Hepatocyte (in vitro differentiated cells): Measurements from ENCODE around the gene GPRIN1. TPM values are rescaled to one million over a fixed set of nuclear protein-coding genes. Genes with fewer than 3 reads are reported as not detected.

Source experiments
- DNase-seq: peaks from one replicate; pipeline ENCODE4 v3.0.0-alpha.2; 2016; ENCODE audit warnings: low spot score
- H2AFZ ChIP-seq: fragments of 200-600 bp; sonication (generic); 2 replicates; pipeline ENCODE4 v1.6.0; 2016; ENCODE audit warnings: antibody characterized with exemption, mild to moderate bottlenecking
- H3K27ac ChIP-seq: fragments of 200-600 bp; sonication (generic); 2 replicates; pipeline ENCODE4 v1.5.1; 2016; ENCODE audit warnings: mild to moderate bottlenecking
- H3K27me3 ChIP-seq: fragments of 200-600 bp; sonication (generic); 2 replicates; pipeline ENCODE4 v1.6.1; 2016
- H3K36me3 ChIP-seq: fragments of 200-600 bp; sonication (generic); replicated peaks from 2 replicates; pipeline ENCODE4 v1.5.1; 2016; ENCODE audit warnings: low read depth; ENCODE audit not compliant: insufficient read depth
- H3K4me1 ChIP-seq: fragments of 200-600 bp; sonication (generic); 2 replicates; pipeline ENCODE4 v1.5.1; 2016; ENCODE audit warnings: mild to moderate bottlenecking, moderate library complexity; ENCODE audit not compliant: insufficient read depth
- H3K4me2 ChIP-seq: fragments of 200-600 bp; sonication (generic); 2 replicates; pipeline ENCODE4 v1.6.0; 2016
- H3K4me3 ChIP-seq: fragments of 200-600 bp; sonication (generic); 2 replicates; pipeline ENCODE4 v1.5.1; 2016; ENCODE audit warnings: mild to moderate bottlenecking
- H3K79me2 ChIP-seq: fragments of 200-600 bp; sonication (generic); 2 replicates; pipeline ENCODE4 v1.6.0; 2017; ENCODE audit warnings: mild to moderate bottlenecking
- H3K9me2 ChIP-seq: fragments of 200-600 bp; sonication (generic); replicated peaks from 2 replicates; pipeline ENCODE4 v1.6.0; 2017; ENCODE audit warnings: mild to moderate bottlenecking; ENCODE audit not compliant: insufficient read depth
- H3K9me3 ChIP-seq: fragments of 200-600 bp; sonication (generic); 2 replicates; pipeline ENCODE4 v1.5.1; 2016; ENCODE audit warnings: low read depth, mild to moderate bottlenecking
- H4K20me1 ChIP-seq: fragments of 200-600 bp; sonication (generic); 2 replicates; pipeline ENCODE4 v1.6.0; 2016; ENCODE audit warnings: mild to moderate bottlenecking; ENCODE audit not compliant: insufficient read depth, poor library complexity, severe bottlenecking
- CTCF ChIP-seq: fragments of 200-600 bp; sonication (generic); IDR thresholded peaks from 2 replicates; pipeline ENCODE4 v1.5.1; 2016; ENCODE audit warnings: antibody characterized with exemption, mild to moderate bottlenecking; ENCODE audit not compliant: poor library complexity
- EZH2 ChIP-seq: fragments of 200-600 bp; sonication (generic); IDR thresholded peaks from 2 replicates; pipeline ENCODE4 v1.6.1; 2016; ENCODE audit warnings: antibody characterized with exemption, mild to moderate bottlenecking, borderline replicate concordance
- EZH2phosphoT487 ChIP-seq: fragments of 200-600 bp; sonication (generic); IDR thresholded peaks from one replicate; pipeline ENCODE4 v1.6.1; 2018; ENCODE audit warnings: antibody characterized with exemption, mild to moderate bottlenecking, low read depth, moderate library complexity; ENCODE audit not compliant: unreplicated experiment, severe bottlenecking
- WGBS: methylation state at CpG from one replicate; pipeline ENCODE4 v1.1.6; 2016; ENCODE audit warnings: low lambda C conversion rate; ENCODE audit errors: missing lambda C conversion rate; 5-methylcytosine and 5-hydroxymethylcytosine counted together
- polyA plus RNA-seq: library from polyadenylated mRNA; unstranded; fragments of >200 nt; fragmentation: Nextera tagmentation; extraction: Ambion mirVana; gene quantifications from 2 replicates; pipeline ENCODE4 v1.2.1, GENCODE V29; 2016
- total RNA-seq: library from RNA; depleted of rRNA; stranded (reverse); fragments of >200 nt; gene quantifications from 2 replicates; pipeline ENCODE4 v1.2.3, GENCODE V29; 2014

Gene GPRIN1
- total and polyA plus RNA-seq, 2 experiments from 2014 or later: 1.6 to 2.2 TPM

- Histone ChIP-seq H3K9me3 (no peaks in the 10 kb centered on the region), H3K79me2 (no peaks in the 10 kb centered on the region), H3K4me2 (no peak overlapping the region), H2AFZ (no peak overlapping the region), H3K27ac (no peak overlapping the region), H4K20me1 (no peaks in the 10 kb centered on the region), H3K4me1 (no peaks in the 10 kb centered on the region), H3K9me2 (no peaks in the 10 kb centered on the region), H3K27me3 (peaks cover 77% of the 10 kb centered on the region), H3K36me3 (no peaks in the 10 kb centered on the region), H3K4me3 (no peak overlapping the region)
- WGBS: 76% methylated on average over 23 of the region's 25 CpGs
- TF ChIP-seq EZH2 (no peak), CTCF (no peak), EZH2phosphoT487 (no peak)
- no peak for DNase-seq
Observed at GRCh38 chr5:176625966-176626875, 16.3 kb upstream of the GPRIN1 start.

- DNase-seq: no peak
- Histone ChIP-seq H3K27me3 (peaks cover 77% of the 10 kb centered on the region), H3K9me3 (no peaks in the 10 kb centered on the region), H3K27ac (no peak overlapping the region), H4K20me1 (no peaks in the 10 kb centered on the region), H2AFZ (no peak overlapping the region), H3K4me2 (no peak overlapping the region), H3K4me1 (no peaks in the 10 kb centered on the region), H3K79me2 (no peaks in the 10 kb centered on the region), H3K36me3 (no peaks in the 10 kb centered on the region), H3K9me2 (no peaks in the 10 kb centered on the region), H3K4me3 (no peak overlapping the region)
- WGBS: 81% methylated on average over 2 of the region's 2 CpGs
- TF ChIP-seq EZH2phosphoT487 (no peak), CTCF (no peak), EZH2 (no peak)
Observed at GRCh38 chr5:176625512-176625911, 15.6 kb upstream of the GPRIN1 start.

GRCh38 chr5:176624938-176625337 lies 15.0 kb upstream of the GPRIN1 start:
- WGBS: 73% methylated on average over 9 of the region's 9 CpGs
- Histone ChIP-seq H3K9me2 (no peaks in the 10 kb centered on the region), H3K9me3 (no peaks in the 10 kb centered on the region), H4K20me1 (no peaks in the 10 kb centered on the region), H3K4me1 (no peaks in the 10 kb centered on the region), H3K36me3 (no peaks in the 10 kb centered on the region), H3K4me3 (no peak overlapping the region), H3K79me2 (no peaks in the 10 kb centered on the region), H3K27me3 (peaks cover 79% of the 10 kb centered on the region), H3K27ac (no peak overlapping the region), H3K4me2 (no peak overlapping the region), H2AFZ (no peak overlapping the region)
- TF ChIP-seq EZH2: no peak
- TF ChIP-seq EZH2phosphoT487: no peak
- TF ChIP-seq CTCF: no peak
- no peak for DNase-seq
